ENCODE results near the gene C1QL1.

- TF ChIP-seq TAF1 (IDR thresholded peaks at IDR 0.05; ENCODE audit: low read depth), result no peak
- no peak for TF ChIP-seq CREB1 (IDR thresholded peaks at IDR 0.05; ENCODE audit: low read depth)
Observed at GRCh38 chr17:44922136-44922535, 46.0 kb downstream of the C1QL1 start.

Data from Ishikawa (cell line).